ENCODE results near the gene CDCA5. TPM values are rescaled to one million over a fixed set of nuclear protein-coding genes. Genes with fewer than 3 reads are reported as not detected.

The CDCA5 gene
- total RNA-seq, 4 donors from 2014 or later: 0.94 to 27.2 (median 6.4) TPM

- Histone ChIP-seq H3K36me3 (peaks cover 0 to 46% (median 0%) of the 10 kb centered on the region in 3 donors), H3K4me1 (peaks cover 5 to 10% (median 5%) of the 10 kb centered on the region in 4 donors), H3K9me3 (no peaks in the 10 kb centered on the region), H3K27ac (no peak overlapping the region), H3K4me3 (no peak overlapping the region), H3K27me3 (no peaks in the 10 kb centered on the region)
- DNase-seq: no peak
- TF ChIP-seq CTCF (IDR thresholded peaks at IDR 0.05): no peak
- no peak for TF ChIP-seq POLR2A (IDR thresholded peaks at IDR 0.05)
Measured at GRCh38 chr11:65089621-65090020, 5.8 kb upstream of the CDCA5 start.

- Histone ChIP-seq H3K4me3 (no peak overlapping the region), H3K27ac (no peak overlapping the region), H3K36me3 (peaks cover 0 to 46% (median 0%) of the 10 kb centered on the region in 3 donors), H3K4me1 (peaks cover 6 to 21% (median 8%) of the 10 kb centered on the region in 4 donors), H3K27me3 (no peaks in the 10 kb centered on the region), H3K9me3 (no peaks in the 10 kb centered on the region)
- TF ChIP-seq POLR2A (IDR thresholded peaks at IDR 0.05): no peak
- no peak for TF ChIP-seq CTCF (IDR thresholded peaks at IDR 0.05)
- no peak for DNase-seq
Measured at GRCh38 chr11:65087827-65088226, 4.0 kb upstream of the CDCA5 start.

- Histone ChIP-seq H3K4me1 (peaks cover 6 to 21% (median 8%) of the 10 kb centered on the region in 4 donors), H3K27ac (no peak overlapping the region), H3K27me3 (no peaks in the 10 kb centered on the region), H3K9me3 (no peaks in the 10 kb centered on the region), H3K4me3 (no peak overlapping the region), H3K36me3 (peaks cover 0 to 46% (median 0%) of the 10 kb centered on the region in 3 donors)
- TF ChIP-seq CTCF (IDR thresholded peaks at IDR 0.05): no peak
- DNase-seq: no peak
Measured at GRCh38 chr11:65087216-65087615, 3.4 kb upstream of the CDCA5 start.

- Histone ChIP-seq H3K9me3 (no peaks in the 10 kb centered on the region), H3K27ac (no peak overlapping the region), H3K36me3 (peaks cover 0 to 46% (median 0%) of the 10 kb centered on the region in 3 donors)
Measured at GRCh38 chr11:65086809-65087208, 3.0 kb upstream of the CDCA5 start.

GRCh38 chr11:65085446-65085845, 1.6 kb upstream of the CDCA5 start:
- H3K9me3 ChIP-seq: no peaks in the 10 kb centered on the region
- H3K36me3 ChIP-seq: peaks cover 0 to 46% (median 0%) of the 10 kb centered on the region in 3 donors
- no peaks in the 10 kb centered on the region for H3K27me3 ChIP-seq
- DNase-seq: no peak
- H3K4me1 ChIP-seq: peaks cover 6 to 21% (median 8%) of the 10 kb centered on the region in 4 donors
- no peak overlapping the region for H3K27ac ChIP-seq
- TF ChIP-seq CTCF (IDR thresholded peaks at IDR 0.05): no peak
- no peak for TF ChIP-seq POLR2A (IDR thresholded peaks at IDR 0.05)
- no peak overlapping the region for H3K4me3 ChIP-seq

More at GRCh38 chr11:65086809-65087208, 3.0 kb upstream of the CDCA5 start:
- Histone ChIP-seq H3K27me3 (no peaks in the 10 kb centered on the region), H3K4me1 (peaks cover 6 to 21% (median 8%) of the 10 kb centered on the region in 4 donors), H3K4me3 (no peak overlapping the region)
- TF ChIP-seq CTCF (IDR thresholded peaks at IDR 0.05) (no peak), POLR2A (IDR thresholded peaks at IDR 0.05) (no peak)
- DNase-seq: no peak

Data from Peyer's patch (tissue), 4 donors.